Thyroid gland (tissue), 4 donors: ENCODE results near the gene TSPAN15.

Source experiments
- POLR2A ChIP-seq, 2 donors: fragments of 450-650 bp; IDR thresholded peaks; one replicate each; pipeline ENCODE4 v1.6.1; 2017; ENCODE audit warnings: antibody characterized with exemption in 2 of 2, mild to moderate bottlenecking in 2 of 2, moderate library complexity in 1 of 2
- TF ChIP-seq, protein P1 (sequence below), 6 experiments: fragments of 200-600 bp in 3 of 6; fragments of 450-650 bp in 3 of 6; sonication (generic) in 3 of 6; IDR thresholded peaks; one replicate each; pipeline ENCODE4 v1.5.1; 2016 to 2019; ENCODE audit warnings: antibody characterized with exemption in 6 of 6, mild to moderate bottlenecking in 2 of 6, inconsistent platforms in 1 of 6, moderate library complexity in 1 of 6

- TF ChIP-seq, protein P1, sequence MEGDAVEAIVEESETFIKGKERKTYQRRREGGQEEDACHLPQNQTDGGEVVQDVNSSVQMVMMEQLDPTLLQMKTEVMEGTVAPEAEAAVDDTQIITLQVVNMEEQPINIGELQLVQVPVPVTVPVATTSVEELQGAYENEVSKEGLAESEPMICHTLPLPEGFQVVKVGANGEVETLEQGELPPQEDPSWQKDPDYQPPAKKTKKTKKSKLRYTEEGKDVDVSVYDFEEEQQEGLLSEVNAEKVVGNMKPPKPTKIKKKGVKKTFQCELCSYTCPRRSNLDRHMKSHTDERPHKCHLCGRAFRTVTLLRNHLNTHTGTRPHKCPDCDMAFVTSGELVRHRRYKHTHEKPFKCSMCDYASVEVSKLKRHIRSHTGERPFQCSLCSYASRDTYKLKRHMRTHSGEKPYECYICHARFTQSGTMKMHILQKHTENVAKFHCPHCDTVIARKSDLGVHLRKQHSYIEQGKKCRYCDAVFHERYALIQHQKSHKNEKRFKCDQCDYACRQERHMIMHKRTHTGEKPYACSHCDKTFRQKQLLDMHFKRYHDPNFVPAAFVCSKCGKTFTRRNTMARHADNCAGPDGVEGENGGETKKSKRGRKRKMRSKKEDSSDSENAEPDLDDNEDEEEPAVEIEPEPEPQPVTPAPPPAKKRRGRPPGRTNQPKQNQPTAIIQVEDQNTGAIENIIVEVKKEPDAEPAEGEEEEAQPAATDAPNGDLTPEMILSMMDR (IDR thresholded peaks at IDR 0.05): no peak
- no peak for TF ChIP-seq POLR2A (IDR thresholded peaks at IDR 0.05)
These were observed 40.8 kb upstream of the TSPAN15 start for GRCh38 chr10:69410487-69410886.
